CD14-positive monocyte (primary cell): ENCODE measurements around the gene FAAP100. TPM values are rescaled to one million over a fixed set of nuclear protein-coding genes. Genes with fewer than 3 reads are reported as not detected.
A peak's percentile ranks its signal among the peaks of the same experiment; 100 is the strongest.

ENCODE experiments used
- DNase-seq, 3 donors: peaks; one replicate each; pipeline ENCODE4 v3.0.0-alpha.2; 2011 to 2022
- H2AFZ ChIP-seq: 2 replicates; pipeline ENCODE4 v1.6.0; 2012; ENCODE audit warnings: mild to moderate bottlenecking, low read depth, low read length, inconsistent platforms; ENCODE audit not compliant: insufficient read depth, poor library complexity, severe bottlenecking
- H3K27ac ChIP-seq, 2 donors: 1 replicate in 1 of 2; 2 replicates in 1 of 2; pipeline ENCODE4 v1.5.1; 2012 to 2013; ENCODE audit warnings: low read length in 2 of 2, control low read depth in 1 of 2, inconsistent platforms in 1 of 2, low read depth in 1 of 2, mild to moderate bottlenecking in 1 of 2
- H3K27me3 ChIP-seq, 2 donors: one replicate each; pipeline versions ENCODE4 v1.6.0 to v1.6.1; 2011 to 2013; ENCODE audit warnings: low read length in 2 of 2; ENCODE audit not compliant: control insufficient read depth in 2 of 2, insufficient read depth in 2 of 2
- H3K36me3 ChIP-seq, 2 donors: replicated peaks in 1 of 2; 1 replicate in 1 of 2; 2 replicates in 1 of 2; pipeline versions ENCODE4 v1.5.1 to v1.6.1; 2012 to 2013; ENCODE audit warnings: low read length in 2 of 2, control low read depth in 1 of 2, inconsistent platforms in 1 of 2, mild to moderate bottlenecking in 1 of 2; ENCODE audit not compliant: insufficient read depth in 2 of 2, control insufficient read depth in 1 of 2
- H3K4me1 ChIP-seq, 2 donors: 1 replicate in 1 of 2; 2 replicates in 1 of 2; pipeline versions ENCODE4 v1.5.1 to v1.6.1; 2012 to 2013; ENCODE audit warnings: low read length in 2 of 2, control low read depth in 1 of 2, inconsistent platforms in 1 of 2, mild to moderate bottlenecking in 1 of 2, moderate library complexity in 1 of 2; ENCODE audit not compliant: insufficient read depth in 2 of 2, control insufficient read depth in 1 of 2
- H3K4me2 ChIP-seq: replicated peaks from 2 replicates; pipeline ENCODE3; 2012; ENCODE audit warnings: low read length, moderate library complexity, mild to moderate bottlenecking; ENCODE audit not compliant: poor library complexity, severe bottlenecking; ENCODE audit errors: extremely low read depth
- H3K4me3 ChIP-seq, 3 experiments: fragments of 200-600 bp in 1 of 3; sonication (generic) in 1 of 3; replicated peaks in 1 of 3; 1 replicate in 2 of 3; 2 replicates in 1 of 3; pipeline ENCODE4 v1.5.1; 2011 to 2013; ENCODE audit warnings: low read length in 3 of 3, mild to moderate bottlenecking in 3 of 3, control low read depth in 2 of 3, low read depth in 2 of 3, inconsistent platforms in 1 of 3, moderate library complexity in 1 of 3
- H3K79me2 ChIP-seq: 2 replicates; pipeline ENCODE4 v1.6.0; 2012; ENCODE audit warnings: mild to moderate bottlenecking, control low read depth, inconsistent platforms, low read length, moderate library complexity; ENCODE audit not compliant: insufficient read depth
- H3K9ac ChIP-seq: 2 replicates; pipeline ENCODE4 v1.6.0; 2017; ENCODE audit warnings: low read length, mild to moderate bottlenecking; ENCODE audit not compliant: insufficient read depth, poor library complexity, severe bottlenecking
- H3K9me3 ChIP-seq, 2 donors: replicated peaks in 1 of 2; 1 replicate in 1 of 2; 2 replicates in 1 of 2; pipeline versions ENCODE4 v1.5.1 to v1.6.1; 2012 to 2013; ENCODE audit warnings: low read length in 2 of 2, control low read depth in 1 of 2; ENCODE audit not compliant: control insufficient read depth in 1 of 2, insufficient read depth in 1 of 2
- H4K20me1 ChIP-seq: 2 replicates; pipeline ENCODE4 v1.6.0; 2012; ENCODE audit warnings: mild to moderate bottlenecking, low read length, control low read depth, moderate library complexity; ENCODE audit not compliant: insufficient read depth
- H3K27ac Mint-ChIP-seq, 7 donors: one replicate each; pipeline ENCODE4 v1.8.0; 2020; ENCODE audit warnings: mild to moderate bottlenecking in 7 of 7, mixed read lengths in 7 of 7, moderate library complexity in 6 of 7, inconsistent platforms in 2 of 7
- H3K27me3 Mint-ChIP-seq, 3 donors: one replicate each; pipeline ENCODE4 v1.8.0; 2021 to 2022; ENCODE audit warnings: low read depth in 3 of 3, mild to moderate bottlenecking in 3 of 3, mixed read lengths in 3 of 3, moderate library complexity in 3 of 3, inconsistent platforms in 1 of 3
- H3K36me3 Mint-ChIP-seq, 2 donors: one replicate each; pipeline ENCODE4 v1.8.0; 2020; ENCODE audit warnings: mixed read lengths in 2 of 2, inconsistent platforms in 1 of 2, mild to moderate bottlenecking in 1 of 2
- H3K4me1 Mint-ChIP-seq: one replicate; pipeline ENCODE4 v1.8.0; 2020; ENCODE audit warnings: mild to moderate bottlenecking, mixed read lengths
- H3K4me3 Mint-ChIP-seq, 2 donors: one replicate each; pipeline ENCODE4 v1.8.0; 2020; ENCODE audit warnings: mild to moderate bottlenecking in 2 of 2, mixed read lengths in 2 of 2, moderate library complexity in 1 of 2
- H3K9me3 Mint-ChIP-seq, 7 donors: one replicate each; pipeline ENCODE4 v1.8.0; 2020 to 2022; ENCODE audit warnings: mixed read lengths in 7 of 7, mild to moderate bottlenecking in 6 of 7, moderate library complexity in 6 of 7, inconsistent platforms in 2 of 7
- CTCF ChIP-seq: fragments of 200-600 bp; IDR thresholded peaks from one replicate; pipeline ENCODE4 v1.8.0; 2022; ENCODE audit warnings: antibody characterized with exemption, mild to moderate bottlenecking
- WGBS: methylation state at CpG from one replicate; pipeline ENCODE4 v1.1.5; 2013; ENCODE audit warnings: missing lambda C conversion rate; ENCODE audit not compliant: insufficient coverage; 5-methylcytosine and 5-hydroxymethylcytosine counted together
- intact Hi-C, 2 donors: fragments of 100-400 bp; cut with micrococcal nuclease; formaldehyde crosslinking; loops; one replicate each; pipeline versions ENCODE4 v1.15.0 to v1.15.1; 2023
- polyA plus RNA-seq, 3 donors: library from polyadenylated mRNA; depleted of rRNA in 1 of 3; unstranded in 2 of 3; stranded (reverse) in 1 of 3; fragments of 300-500 nt in 2 of 3; fragments of >200 nt in 1 of 3; fragmentation: Illumina TruSeq in 2 of 3; gene quantifications; 1 replicate in 2 of 3; 2 replicates in 1 of 3; pipeline ENCODE4 v1.2.3, GENCODE V29; 2012 to 2021

FAAP100 gene
- polyA plus RNA-seq, 3 donors, result 10.3 to 37.6 (median 13.9) TPM

GRCh38 chr17:81569986-81570514 is 17.9 kb upstream of the FAAP100 start:
- Mint-ChIP-seq H3K36me3 (peaks cover 77 to 93% of the 10 kb centered on the region in 2 donors), H3K9me3 (no peaks in the 10 kb centered on the region), H3K27me3 (peaks cover 0 to 2% (median 0%) of the 10 kb centered on the region in 3 donors), H3K4me1 (peaks cover 26% of the 10 kb centered on the region), H3K4me3 (no peak overlapping the region), H3K27ac (no peak overlapping the region)
- Histone ChIP-seq H3K4me1 (peaks cover 25 to 27% of the 10 kb centered on the region in 2 donors), H3K36me3 (peaks cover 71 to 95% of the 10 kb centered on the region in 2 donors), H3K27me3 (no peaks in the 10 kb centered on the region), H3K4me3 (no peak overlapping the region), H4K20me1 (no peaks in the 10 kb centered on the region), H3K27ac (no peak overlapping the region), H3K9me3 (no peaks in the 10 kb centered on the region), H3K79me2 (peaks cover 27% of the 10 kb centered on the region), H3K9ac (no peak overlapping the region), H3K4me2 (no peak overlapping the region), H2AFZ (no peak overlapping the region)
- intact Hi-C loops, result no loop called here
- WGBS, result over 99% methylated on average over 13 of the region's 18 CpGs
- DNase-seq, result no peak
- TF ChIP-seq CTCF, result no peak

GRCh38 chr17:81568416-81568815 is 16.3 kb upstream of the FAAP100 start:
- no peak for DNase-seq
- H3K9ac ChIP-seq, result no peak overlapping the region
- H3K4me3 ChIP-seq, result no peak overlapping the region
- intact Hi-C loops, result no loop called here
- peaks cover 63 to 84% of the 10 kb centered on the region in 2 donors for H3K36me3 ChIP-seq
- peaks cover 21% of the 10 kb centered on the region for H3K79me2 ChIP-seq
- no peak overlapping the region for H2AFZ ChIP-seq
- no peaks in the 10 kb centered on the region for H4K20me1 ChIP-seq
- H3K4me2 ChIP-seq, result no peak overlapping the region
- no peaks in the 10 kb centered on the region for H3K9me3 ChIP-seq
- H3K36me3 Mint-ChIP-seq, result peaks cover 67 to 84% of the 10 kb centered on the region in 2 donors
- H3K4me1 Mint-ChIP-seq, result peaks cover 43% of the 10 kb centered on the region
- no peak overlapping the region for H3K4me3 Mint-ChIP-seq
- H3K27me3 Mint-ChIP-seq, result peaks cover 0 to 2% (median 0%) of the 10 kb centered on the region in 3 donors
- no peak for TF ChIP-seq CTCF
- no peaks in the 10 kb centered on the region for H3K27me3 ChIP-seq
- H3K9me3 Mint-ChIP-seq, result peaks cover 0 to 3% (median 0%) of the 10 kb centered on the region in 7 donors
- H3K27ac Mint-ChIP-seq, result peak overlapping the region in 3 of 7 donors; percentile 30 to 70 (median 56)
- H3K27ac ChIP-seq, result no peak overlapping the region
- WGBS, result 97% methylated on average over 10 of the region's 10 CpGs
- H3K4me1 ChIP-seq, result peaks cover 41 to 43% of the 10 kb centered on the region in 2 donors
